Suprapubic skin (tissue), 4 donors: ENCODE data around the gene GK. TPM values are rescaled to one million over a fixed set of nuclear protein-coding genes. Genes with fewer than 3 reads are reported as not detected.

Experiments
- DNase-seq, 2 donors: peaks; one replicate each; pipeline ENCODE4 v3.0.0-alpha.2; 2019; ENCODE audit warnings: low spot score in 2 of 2
- H3K27ac ChIP-seq: fragments of 200-600 bp; sonication (generic); one replicate; pipeline ENCODE4 v1.5.1; 2019
- H3K27me3 ChIP-seq: fragments of 200-600 bp; sonication (generic); one replicate; pipeline ENCODE4 v1.5.1; 2019
- H3K36me3 ChIP-seq: fragments of 200-600 bp; sonication (generic); one replicate; pipeline ENCODE4 v1.5.1; 2019
- H3K4me1 ChIP-seq: fragments of 200-600 bp; sonication (generic); one replicate; pipeline ENCODE4 v1.5.1; 2019
- H3K4me3 ChIP-seq: fragments of 200-600 bp; sonication (generic); one replicate; pipeline ENCODE4 v1.5.1; 2019; ENCODE audit warnings: mild to moderate bottlenecking
- H3K9me3 ChIP-seq: fragments of 200-600 bp; sonication (generic); one replicate; pipeline ENCODE4 v1.5.1; 2019
- EP300 ChIP-seq: sonication (generic); formaldehyde crosslinking; IDR thresholded peaks from one replicate; pipeline ENCODE4 v1.6.1; 2017; ENCODE audit warnings: antibody characterized with exemption
- POLR2A ChIP-seq, 2 donors: fragments of 450-650 bp; IDR thresholded peaks; one replicate each; pipeline ENCODE4 v1.6.1; 2017; ENCODE audit warnings: antibody characterized with exemption in 2 of 2, mild to moderate bottlenecking in 2 of 2, moderate library complexity in 2 of 2
- POLR2AphosphoS5 ChIP-seq, 3 donors: sonication (generic); formaldehyde crosslinking; IDR thresholded peaks; one replicate each; pipeline ENCODE4 v1.6.1; 2017; ENCODE audit warnings: antibody characterized with exemption in 3 of 3
- WGBS: methylation state at CpG from one replicate; pipeline ENCODE4 v1.1.5; 2018; 5-methylcytosine and 5-hydroxymethylcytosine counted together
- total RNA-seq, 4 donors: library from RNA; depleted of rRNA; stranded (reverse); fragments of >200 nt; gene quantifications; one replicate each; pipeline ENCODE4 v1.1.0, GENCODE V29; 2016
- TF ChIP-seq, protein P1 (sequence below), 2 donors: fragments of 200-600 bp in 1 of 2; fragments of 450-650 bp in 1 of 2; sonication (generic) in 1 of 2; IDR thresholded peaks; one replicate each; pipeline ENCODE4 v1.5.1; 2016 to 2019; ENCODE audit warnings: antibody characterized with exemption in 2 of 2, mild to moderate bottlenecking in 1 of 2, moderate library complexity in 1 of 2

GK gene
- total RNA-seq, 4 donors from 2014 or later = 6.2 to 10.1 (median 8.8) TPM

DNA sequence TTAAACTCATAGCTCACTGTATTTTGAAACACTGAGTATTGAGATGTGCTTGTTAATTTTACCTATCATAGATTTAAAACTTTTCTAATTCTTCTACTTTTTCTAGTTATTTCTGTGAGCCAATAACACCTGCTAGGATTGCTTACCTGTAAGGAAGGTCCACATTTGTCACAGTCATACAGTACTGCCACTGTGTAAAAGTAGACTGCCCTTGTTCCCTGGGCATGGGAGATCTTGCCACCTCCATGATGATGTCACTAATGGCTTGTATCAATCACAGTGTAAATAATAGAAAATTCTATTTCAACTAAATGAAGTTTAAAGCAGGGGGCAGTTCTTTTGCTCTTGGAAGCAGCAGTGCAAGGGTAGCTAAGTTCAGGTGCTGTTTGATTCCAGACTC is 35.9 kb downstream of the GK start:
- Histone ChIP-seq H3K27ac (no peak overlapping the region), H3K36me3 (no peaks in the 10 kb centered on the region), H3K4me3 (no peak overlapping the region), H3K27me3 (no peaks in the 10 kb centered on the region), H3K9me3 (no peaks in the 10 kb centered on the region), H3K4me1 (no peaks in the 10 kb centered on the region)
- no peak for DNase-seq
- TF ChIP-seq EP300 (no peak), POLR2AphosphoS5 (IDR thresholded peaks at IDR 0.05) (no peak), POLR2A (IDR thresholded peaks at IDR 0.05) (no peak)
- TF ChIP-seq, protein P1, sequence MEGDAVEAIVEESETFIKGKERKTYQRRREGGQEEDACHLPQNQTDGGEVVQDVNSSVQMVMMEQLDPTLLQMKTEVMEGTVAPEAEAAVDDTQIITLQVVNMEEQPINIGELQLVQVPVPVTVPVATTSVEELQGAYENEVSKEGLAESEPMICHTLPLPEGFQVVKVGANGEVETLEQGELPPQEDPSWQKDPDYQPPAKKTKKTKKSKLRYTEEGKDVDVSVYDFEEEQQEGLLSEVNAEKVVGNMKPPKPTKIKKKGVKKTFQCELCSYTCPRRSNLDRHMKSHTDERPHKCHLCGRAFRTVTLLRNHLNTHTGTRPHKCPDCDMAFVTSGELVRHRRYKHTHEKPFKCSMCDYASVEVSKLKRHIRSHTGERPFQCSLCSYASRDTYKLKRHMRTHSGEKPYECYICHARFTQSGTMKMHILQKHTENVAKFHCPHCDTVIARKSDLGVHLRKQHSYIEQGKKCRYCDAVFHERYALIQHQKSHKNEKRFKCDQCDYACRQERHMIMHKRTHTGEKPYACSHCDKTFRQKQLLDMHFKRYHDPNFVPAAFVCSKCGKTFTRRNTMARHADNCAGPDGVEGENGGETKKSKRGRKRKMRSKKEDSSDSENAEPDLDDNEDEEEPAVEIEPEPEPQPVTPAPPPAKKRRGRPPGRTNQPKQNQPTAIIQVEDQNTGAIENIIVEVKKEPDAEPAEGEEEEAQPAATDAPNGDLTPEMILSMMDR (IDR thresholded peaks at IDR 0.05) = no peak

DNA sequence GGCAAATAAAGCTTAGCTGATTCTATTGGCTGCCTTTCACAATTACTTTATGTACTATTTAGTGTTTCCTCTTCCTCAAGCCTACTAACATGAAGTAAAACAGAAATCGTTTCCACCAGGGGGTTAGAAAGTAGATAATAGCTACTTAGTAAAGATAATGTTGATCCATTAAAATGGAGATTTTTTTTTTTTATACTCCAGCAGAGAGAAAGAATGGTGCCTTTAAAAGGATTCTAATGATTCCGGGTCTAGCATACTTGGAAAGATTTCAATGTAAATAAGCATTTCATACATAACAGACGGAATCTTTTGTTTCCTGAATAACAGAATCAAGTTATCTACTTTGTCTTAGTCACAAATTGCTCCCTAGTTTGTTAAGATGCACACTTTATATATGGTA is 37.1 kb downstream of the GK start:
- TF ChIP-seq POLR2AphosphoS5 (IDR thresholded peaks at IDR 0.05) = no peak
- no peak for TF ChIP-seq POLR2A (IDR thresholded peaks at IDR 0.05)
- TF ChIP-seq, protein P1 (IDR thresholded peaks at IDR 0.05) = no peak
- no peak for TF ChIP-seq EP300
- H3K4me1 ChIP-seq = no peaks in the 10 kb centered on the region
- H3K9me3 ChIP-seq = no peaks in the 10 kb centered on the region
- H3K4me3 ChIP-seq = no peak overlapping the region
- 43% methylated on average over 3 of the region's 3 CpGs for WGBS
- no peak for DNase-seq
- no peak overlapping the region for H3K27ac ChIP-seq
- no peaks in the 10 kb centered on the region for H3K27me3 ChIP-seq
- H3K36me3 ChIP-seq = no peaks in the 10 kb centered on the region

DNA sequence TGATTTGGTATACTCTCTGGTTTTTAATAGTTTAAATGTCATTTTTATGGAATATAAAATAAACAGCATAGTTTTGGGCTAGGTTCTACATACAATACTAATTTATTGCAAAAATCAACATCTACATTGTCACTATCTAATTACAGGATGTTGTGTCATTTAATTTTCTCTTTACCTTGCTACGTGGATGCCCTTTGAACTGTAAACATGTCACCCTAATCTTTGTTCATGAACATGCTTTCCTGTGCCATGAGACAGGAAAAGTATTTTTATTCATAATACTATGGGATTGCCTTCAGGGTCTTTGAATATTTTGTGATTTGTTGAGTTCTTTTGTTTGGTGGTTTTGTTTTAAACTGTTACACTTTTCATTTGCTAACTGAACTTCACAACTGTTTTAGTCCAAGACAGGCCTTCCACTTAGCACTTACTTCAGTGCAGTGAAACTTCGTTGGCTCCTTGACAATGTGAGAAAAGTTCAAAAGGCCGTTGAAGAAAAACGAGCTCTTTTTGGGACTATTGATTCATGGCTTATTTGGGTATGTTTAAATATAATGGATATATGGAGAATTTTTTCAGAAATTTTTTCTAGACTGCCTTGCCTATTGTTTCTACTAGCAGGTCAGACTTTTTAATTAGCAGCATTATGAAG is 40.9 kb downstream of the GK start:
- Histone ChIP-seq H3K4me1 (no peaks in the 10 kb centered on the region), H3K27me3 (no peaks in the 10 kb centered on the region), H3K9me3 (no peaks in the 10 kb centered on the region), H3K36me3 (no peaks in the 10 kb centered on the region), H3K4me3 (no peak overlapping the region), H3K27ac (no peak overlapping the region)
- DNase-seq = no peak
- 64% methylated on average over 4 of the region's 4 CpGs for WGBS
- TF ChIP-seq POLR2AphosphoS5 (IDR thresholded peaks at IDR 0.05) (no peak), POLR2A (IDR thresholded peaks at IDR 0.05) (no peak), EP300 (no peak)
- TF ChIP-seq, protein P1 (IDR thresholded peaks at IDR 0.05) = no peak

DNA sequence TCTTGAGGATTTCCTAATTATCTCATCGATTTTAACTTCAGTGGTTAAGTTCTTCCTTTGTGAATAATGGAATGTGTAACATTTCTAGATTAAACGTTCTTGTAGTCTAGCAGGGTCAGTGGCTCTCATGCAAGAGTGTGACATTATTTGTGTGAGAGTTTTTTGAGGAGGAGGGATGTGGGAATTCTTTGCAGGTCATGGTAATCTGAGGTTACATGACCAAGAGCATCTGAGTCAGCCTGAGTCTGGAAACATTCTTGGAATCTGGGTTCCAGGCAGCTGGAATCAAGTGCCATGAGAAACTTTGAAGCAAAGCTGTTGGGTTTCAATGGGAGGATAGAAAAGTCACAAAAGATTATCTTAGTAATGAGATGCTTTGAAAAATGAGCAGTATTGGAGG is 49.5 kb downstream of the GK start:
- Histone ChIP-seq H3K36me3 (no peaks in the 10 kb centered on the region), H3K27ac (no peak overlapping the region), H3K4me3 (no peak overlapping the region), H3K9me3 (no peaks in the 10 kb centered on the region), H3K4me1 (no peaks in the 10 kb centered on the region), H3K27me3 (no peaks in the 10 kb centered on the region)
- 62% methylated on average over 2 of the region's 2 CpGs for WGBS
- TF ChIP-seq EP300 (no peak), POLR2A (IDR thresholded peaks at IDR 0.05) (no peak), POLR2AphosphoS5 (IDR thresholded peaks at IDR 0.05) (no peak)
- TF ChIP-seq, protein P1 (IDR thresholded peaks at IDR 0.05) = no peak
- no peak for DNase-seq

DNA sequence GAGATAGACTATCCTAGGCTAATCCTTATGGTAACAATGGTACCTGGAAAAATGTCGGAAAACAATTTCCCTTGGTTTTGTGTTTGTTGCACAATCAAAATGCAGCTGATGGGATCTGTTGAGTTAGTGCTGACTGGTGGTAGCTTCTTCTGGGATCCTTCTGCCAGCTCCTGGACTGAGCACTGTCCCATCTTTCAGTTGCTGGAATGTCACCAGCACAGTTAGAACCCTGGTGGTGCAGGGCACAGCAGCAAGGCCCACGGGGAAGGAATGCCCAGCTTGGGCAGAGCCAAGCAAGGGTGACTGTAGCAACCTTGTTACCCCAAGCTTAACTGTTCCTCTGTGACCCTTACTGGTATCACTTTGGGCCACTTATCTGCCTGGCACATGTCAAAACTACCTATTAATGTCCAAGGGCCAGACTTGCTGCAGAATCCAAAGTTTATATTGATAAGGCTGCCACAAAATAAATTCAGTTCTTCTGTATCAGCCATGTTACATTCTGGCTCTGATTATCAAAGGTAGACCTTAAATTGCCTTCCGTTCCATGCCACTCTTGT is 53.1 kb downstream of the GK start:
- Histone ChIP-seq H3K27me3 (no peaks in the 10 kb centered on the region), H3K4me1 (no peaks in the 10 kb centered on the region), H3K27ac (no peak overlapping the region), H3K9me3 (no peaks in the 10 kb centered on the region), H3K4me3 (no peak overlapping the region), H3K36me3 (peaks cover 6% of the 10 kb centered on the region)
- DNase-seq = no peak
- TF ChIP-seq EP300 = no peak
- no peak for TF ChIP-seq POLR2AphosphoS5 (IDR thresholded peaks at IDR 0.05)
- TF ChIP-seq, protein P1 (IDR thresholded peaks at IDR 0.05) = no peak
- no peak for TF ChIP-seq POLR2A (IDR thresholded peaks at IDR 0.05)
- 84% methylated on average over 3 of the region's 3 CpGs for WGBS
